ENCODE data around the gene F12.

- TF ChIP-seq, protein P1, sequence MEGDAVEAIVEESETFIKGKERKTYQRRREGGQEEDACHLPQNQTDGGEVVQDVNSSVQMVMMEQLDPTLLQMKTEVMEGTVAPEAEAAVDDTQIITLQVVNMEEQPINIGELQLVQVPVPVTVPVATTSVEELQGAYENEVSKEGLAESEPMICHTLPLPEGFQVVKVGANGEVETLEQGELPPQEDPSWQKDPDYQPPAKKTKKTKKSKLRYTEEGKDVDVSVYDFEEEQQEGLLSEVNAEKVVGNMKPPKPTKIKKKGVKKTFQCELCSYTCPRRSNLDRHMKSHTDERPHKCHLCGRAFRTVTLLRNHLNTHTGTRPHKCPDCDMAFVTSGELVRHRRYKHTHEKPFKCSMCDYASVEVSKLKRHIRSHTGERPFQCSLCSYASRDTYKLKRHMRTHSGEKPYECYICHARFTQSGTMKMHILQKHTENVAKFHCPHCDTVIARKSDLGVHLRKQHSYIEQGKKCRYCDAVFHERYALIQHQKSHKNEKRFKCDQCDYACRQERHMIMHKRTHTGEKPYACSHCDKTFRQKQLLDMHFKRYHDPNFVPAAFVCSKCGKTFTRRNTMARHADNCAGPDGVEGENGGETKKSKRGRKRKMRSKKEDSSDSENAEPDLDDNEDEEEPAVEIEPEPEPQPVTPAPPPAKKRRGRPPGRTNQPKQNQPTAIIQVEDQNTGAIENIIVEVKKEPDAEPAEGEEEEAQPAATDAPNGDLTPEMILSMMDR (IDR thresholded peaks at IDR 0.05), result no peak
- no peak for TF ChIP-seq POLR2A (IDR thresholded peaks at IDR 0.05)
These were observed 36.5 kb upstream of the F12 start for GRCh38 chr5:177445917-177446199.

Measured in gastroesophageal sphincter (tissue), 3 donors.